Measurements from ENCODE around the gene C1orf122.
"Not testable (repeated sequence)": the region's sequence is repeated elsewhere in the genome, so short reads cannot be mapped to it uniquely, and the experiment has no call there.

C1orf122 gene

GRCh38 chr1:37807555-37808368, at the start of gene C1orf122, which contains the start of gene YRDC:
Gene C1orf122 (plus strand): TSS chr1:37807790. CDS start chr1:37808405, 615 bp downstream.
Gene YRDC (minus strand): TSS chr1:37808208. CDS start chr1:37808180, 28 bp downstream.
- peaks cover 37% of the 10 kb centered on the region for H3K36me3 ChIP-seq (ENCODE audit: control insufficient read depth, low read depth, low read length)
- no peaks in the 10 kb centered on the region for H3K27me3 ChIP-seq (ENCODE audit: control insufficient read depth, insufficient read depth, low read length)
- peaks cover 9% of the 10 kb centered on the region for H3K4me1 ChIP-seq (ENCODE audit: control insufficient read depth, low read depth, low read length)
- H3K27ac ChIP-seq (ENCODE audit: low read length) = peak within 1 kb of the TSS; percentile 42
- no peaks in the 10 kb centered on the region for H3K9me3 ChIP-seq (ENCODE audit: control insufficient read depth, low read depth, low read length)
- H3K4me3 ChIP-seq (ENCODE audit: low read length) = peak within 1 kb of the TSS; percentile 97
- peak within 1 kb of the TSS; percentile 78 for H3K9ac ChIP-seq (ENCODE audit: low read length)

- Histone ChIP-seq H3K4me3 (ENCODE audit: low read length) (no peak overlapping the region), H3K27me3 (ENCODE audit: control insufficient read depth, insufficient read depth, low read length) (peaks cover 99% of the 10 kb centered on the region), H3K27ac (ENCODE audit: low read length) (no peak overlapping the region), H3K36me3 (ENCODE audit: control insufficient read depth, low read depth, low read length) (no peaks in the 10 kb centered on the region), H3K4me1 (ENCODE audit: control insufficient read depth, low read depth, low read length) (no peaks in the 10 kb centered on the region), H3K9ac (ENCODE audit: low read length) (no peak overlapping the region), H3K9me3 (ENCODE audit: control insufficient read depth, low read depth, low read length) (no peaks in the 10 kb centered on the region)
Measured at GRCh38 chr1:37759451-37759850, 48.1 kb upstream of the C1orf122 start.

- no peak overlapping the region for H3K4me3 ChIP-seq (ENCODE audit: low read length)
- H3K27me3 ChIP-seq (ENCODE audit: control insufficient read depth, insufficient read depth, low read length) = peaks cover 99% of the 10 kb centered on the region
- no peak overlapping the region for H3K27ac ChIP-seq (ENCODE audit: low read length)
- peaks cover 9% of the 10 kb centered on the region for H3K4me1 ChIP-seq (ENCODE audit: control insufficient read depth, low read depth, low read length)
- no peak overlapping the region for H3K9ac ChIP-seq (ENCODE audit: low read length)
- no peaks in the 10 kb centered on the region for H3K36me3 ChIP-seq (ENCODE audit: control insufficient read depth, low read depth, low read length)
- no peaks in the 10 kb centered on the region for H3K9me3 ChIP-seq (ENCODE audit: control insufficient read depth, low read depth, low read length)
Measured at GRCh38 chr1:37761416-37762095, 46.0 kb upstream of the C1orf122 start.

GRCh38 chr1:37762516-37762915, 45.1 kb upstream of the C1orf122 start:
- Histone ChIP-seq H3K9ac (ENCODE audit: low read length) (no peak overlapping the region), H3K9me3 (ENCODE audit: control insufficient read depth, low read depth, low read length) (no peaks in the 10 kb centered on the region), H3K27ac (ENCODE audit: low read length) (no peak overlapping the region), H3K27me3 (ENCODE audit: control insufficient read depth, insufficient read depth, low read length) (peaks cover 99% of the 10 kb centered on the region), H3K4me1 (ENCODE audit: control insufficient read depth, low read depth, low read length) (peaks cover 9% of the 10 kb centered on the region), H3K36me3 (ENCODE audit: control insufficient read depth, low read depth, low read length) (no peaks in the 10 kb centered on the region), H3K4me3 (ENCODE audit: low read length) (no peak overlapping the region)

GRCh38 chr1:37763791-37764413, 43.7 kb upstream of the C1orf122 start:
- peaks cover 99% of the 10 kb centered on the region for H3K27me3 ChIP-seq (ENCODE audit: control insufficient read depth, insufficient read depth, low read length)
- peaks cover 9% of the 10 kb centered on the region for H3K4me1 ChIP-seq (ENCODE audit: control insufficient read depth, low read depth, low read length)
- H3K4me3 ChIP-seq (ENCODE audit: low read length) = no peak overlapping the region

GRCh38 chr1:37764414-37764825, 43.2 kb upstream of the C1orf122 start:
- peak overlapping the region; percentile 55 for H3K4me3 ChIP-seq (ENCODE audit: low read length)
- H3K9ac ChIP-seq (ENCODE audit: low read length) = no peak overlapping the region
- no peaks in the 10 kb centered on the region for H3K9me3 ChIP-seq (ENCODE audit: control insufficient read depth, low read depth, low read length)
- peaks cover 99% of the 10 kb centered on the region for H3K27me3 ChIP-seq (ENCODE audit: control insufficient read depth, insufficient read depth, low read length)
- peaks cover 9% of the 10 kb centered on the region for H3K4me1 ChIP-seq (ENCODE audit: control insufficient read depth, low read depth, low read length)
- no peak overlapping the region for H3K27ac ChIP-seq (ENCODE audit: low read length)
- H3K36me3 ChIP-seq (ENCODE audit: control insufficient read depth, low read depth, low read length) = no peaks in the 10 kb centered on the region

More at GRCh38 chr1:37763791-37764413, 43.7 kb upstream of the C1orf122 start:
- Histone ChIP-seq H3K9ac (ENCODE audit: low read length) (no peak overlapping the region), H3K36me3 (ENCODE audit: control insufficient read depth, low read depth, low read length) (no peaks in the 10 kb centered on the region), H3K27ac (ENCODE audit: low read length) (no peak overlapping the region), H3K9me3 (ENCODE audit: control insufficient read depth, low read depth, low read length) (no peaks in the 10 kb centered on the region)

- Histone ChIP-seq H3K27ac (ENCODE audit: low read length) (no peak within 1 kb of the TSS), H3K9ac (ENCODE audit: low read length) (no peak within 1 kb of the TSS), H3K36me3 (ENCODE audit: control insufficient read depth, low read depth, low read length) (no peaks in the 10 kb centered on the region), H3K4me3 (ENCODE audit: low read length) (peak within 1 kb of the TSS; percentile 55), H3K9me3 (ENCODE audit: control insufficient read depth, low read depth, low read length) (no peaks in the 10 kb centered on the region), H3K27me3 (ENCODE audit: control insufficient read depth, insufficient read depth, low read length) (peaks cover 98% of the 10 kb centered on the region), H3K4me1 (ENCODE audit: control insufficient read depth, low read depth, low read length) (peaks cover 9% of the 10 kb centered on the region)
Measured at GRCh38 chr1:37764888-37765441, 42.6 kb upstream of the C1orf122 start, which contains the start of gene EPHA10. Gene EPHA10 (minus strand): TSS chr1:37765120. CDS start chr1:37765066, 54 bp downstream.

- Histone ChIP-seq H3K9me3 (ENCODE audit: control insufficient read depth, low read depth, low read length) (no peaks in the 10 kb centered on the region), H3K36me3 (ENCODE audit: control insufficient read depth, low read depth, low read length) (no peaks in the 10 kb centered on the region), H3K9ac (ENCODE audit: low read length) (no peak overlapping the region), H3K4me3 (ENCODE audit: low read length) (peak overlapping the region; percentile 55), H3K27ac (ENCODE audit: low read length) (no peak overlapping the region), H3K4me1 (ENCODE audit: control insufficient read depth, low read depth, low read length) (peaks cover 9% of the 10 kb centered on the region), H3K27me3 (ENCODE audit: control insufficient read depth, insufficient read depth, low read length) (peaks cover 98% of the 10 kb centered on the region)
Measured at GRCh38 chr1:37765916-37766664, 41.5 kb upstream of the C1orf122 start.

GRCh38 chr1:37767488-37767887, 40.1 kb upstream of the C1orf122 start:
- Histone ChIP-seq H3K9ac (ENCODE audit: low read length) (no peak overlapping the region), H3K4me1 (ENCODE audit: control insufficient read depth, low read depth, low read length) (peaks cover 9% of the 10 kb centered on the region), H3K9me3 (ENCODE audit: control insufficient read depth, low read depth, low read length) (no peaks in the 10 kb centered on the region), H3K4me3 (ENCODE audit: low read length) (no peak overlapping the region), H3K27ac (ENCODE audit: low read length) (no peak overlapping the region), H3K27me3 (ENCODE audit: control insufficient read depth, insufficient read depth, low read length) (peaks cover 86% of the 10 kb centered on the region), H3K36me3 (ENCODE audit: control insufficient read depth, low read depth, low read length) (no peaks in the 10 kb centered on the region)

- H3K36me3 ChIP-seq (ENCODE audit: control insufficient read depth, low read depth, low read length); H3K4me1 ChIP-seq (ENCODE audit: control insufficient read depth, low read depth, low read length); H3K4me3 ChIP-seq (ENCODE audit: low read length); H3K27ac ChIP-seq (ENCODE audit: low read length); H3K9me3 ChIP-seq (ENCODE audit: control insufficient read depth, low read depth, low read length); H3K9ac ChIP-seq (ENCODE audit: low read length): not testable (repeated sequence)
- peaks cover 46% of the 10 kb centered on the region for H3K27me3 ChIP-seq (ENCODE audit: control insufficient read depth, insufficient read depth, low read length)
Measured at GRCh38 chr1:37771440-37771839, 36.1 kb upstream of the C1orf122 start.
